Tibial nerve (tissue), 4 donors: ENCODE measurements around the gene FBN2. TPM values are rescaled to one million over a fixed set of nuclear protein-coding genes. Genes with fewer than 3 reads are reported as not detected.

Source experiments
- DNase-seq, 2 donors: peaks; one replicate each; pipeline ENCODE4 v3.0.0-alpha.2; 2019; ENCODE audit warnings: low spot score in 2 of 2
- H3K27ac ChIP-seq, 4 donors: fragments of 200-600 bp; sonication (generic) in 3 of 4; one replicate each; pipeline ENCODE4 v1.5.1; 2017 to 2019; ENCODE audit warnings: mild to moderate bottlenecking in 1 of 4
- H3K27me3 ChIP-seq, 2 donors: fragments of 200-600 bp; sonication (generic) in 1 of 2; one replicate each; pipeline versions ENCODE4 v1.5.1 to v1.6.0; 2017 to 2019
- H3K36me3 ChIP-seq, 3 donors: fragments of 200-600 bp; sonication (generic); one replicate each; pipeline ENCODE4 v1.5.1; 2018 to 2019
- H3K4me1 ChIP-seq, 4 donors: fragments of 200-600 bp; sonication (generic) in 3 of 4; one replicate each; pipeline ENCODE4 v1.5.1; 2017 to 2019
- H3K4me3 ChIP-seq, 4 donors: fragments of 200-600 bp; sonication (generic) in 3 of 4; one replicate each; pipeline ENCODE4 v1.5.1; 2017 to 2019; ENCODE audit warnings: mild to moderate bottlenecking in 1 of 4, moderate library complexity in 1 of 4
- H3K9me3 ChIP-seq, 4 donors: fragments of 200-600 bp; sonication (generic) in 3 of 4; one replicate each; pipeline ENCODE4 v1.5.1; 2017 to 2019
- CTCF ChIP-seq, 5 experiments: fragments of 200-600 bp in 3 of 5; fragments of 450-650 bp in 2 of 5; sonication (generic) in 3 of 5; IDR thresholded peaks; one replicate each; pipeline ENCODE4 v1.5.1; 2016 to 2019; ENCODE audit warnings: antibody characterized with exemption in 5 of 5, mild to moderate bottlenecking in 3 of 5, moderate library complexity in 2 of 5
- EP300 ChIP-seq, 2 donors: sonication (generic); formaldehyde crosslinking; IDR thresholded peaks; one replicate each; pipeline ENCODE4 v1.6.1; 2017; ENCODE audit warnings: antibody characterized with exemption in 2 of 2, mild to moderate bottlenecking in 1 of 2
- POLR2A ChIP-seq, 2 donors: fragments of 450-650 bp; IDR thresholded peaks; one replicate each; pipeline ENCODE4 v1.6.1; 2017; ENCODE audit warnings: antibody characterized with exemption in 2 of 2, mild to moderate bottlenecking in 2 of 2, moderate library complexity in 2 of 2
- WGBS, 2 donors: methylation state at CpG; one replicate each; pipeline ENCODE4 v1.1.5; 2018; 5-methylcytosine and 5-hydroxymethylcytosine counted together
- total RNA-seq, 4 donors: library from RNA; depleted of rRNA; stranded (reverse); fragments of >200 nt; gene quantifications; one replicate each; pipeline ENCODE4 v1.1.0, GENCODE V29; 2016

FBN2 gene
- total RNA-seq, 4 donors from 2014 or later, result 1.2 to 6.3 (median 3.6) TPM

- DNase-seq, result no peak
- H3K4me3 ChIP-seq, result no peak overlapping the region
- H3K27ac ChIP-seq, result no peak overlapping the region
- no peak for TF ChIP-seq CTCF (IDR thresholded peaks at IDR 0.05)
- TF ChIP-seq EP300 (IDR thresholded peaks at IDR 0.05), result no peak
- TF ChIP-seq POLR2A (IDR thresholded peaks at IDR 0.05), result no peak
- no peaks in the 10 kb centered on the region for H3K27me3 ChIP-seq
- no peaks in the 10 kb centered on the region for H3K36me3 ChIP-seq
- peaks cover 0 to 10% (median 0%) of the 10 kb centered on the region in 4 donors for H3K4me1 ChIP-seq
- WGBS, 2 donors, result 93 to 98% methylated on average over 2 of the region's 2 CpGs
- H3K9me3 ChIP-seq, result no peaks in the 10 kb centered on the region
These were observed 312.6 kb downstream of the FBN2 start for GRCh38 chr5:128225245-128226030.

- TF ChIP-seq POLR2A (IDR thresholded peaks at IDR 0.05), result no peak
- no peak for TF ChIP-seq CTCF (IDR thresholded peaks at IDR 0.05)
- TF ChIP-seq EP300 (IDR thresholded peaks at IDR 0.05), result no peak
- no peak overlapping the region for H3K27ac ChIP-seq
- H3K27me3 ChIP-seq, result no peaks in the 10 kb centered on the region
- H3K4me1 ChIP-seq, result peaks cover 0 to 10% (median 0%) of the 10 kb centered on the region in 4 donors
- H3K36me3 ChIP-seq, result no peaks in the 10 kb centered on the region
- DNase-seq, result no peak
- no peaks in the 10 kb centered on the region for H3K9me3 ChIP-seq
- H3K4me3 ChIP-seq, result no peak overlapping the region
- 90 to 97% methylated on average over 1 of the region's 1 CpG for WGBS, 2 donors
These were observed 313.7 kb downstream of the FBN2 start for GRCh38 chr5:128224336-128224735.

DNA sequence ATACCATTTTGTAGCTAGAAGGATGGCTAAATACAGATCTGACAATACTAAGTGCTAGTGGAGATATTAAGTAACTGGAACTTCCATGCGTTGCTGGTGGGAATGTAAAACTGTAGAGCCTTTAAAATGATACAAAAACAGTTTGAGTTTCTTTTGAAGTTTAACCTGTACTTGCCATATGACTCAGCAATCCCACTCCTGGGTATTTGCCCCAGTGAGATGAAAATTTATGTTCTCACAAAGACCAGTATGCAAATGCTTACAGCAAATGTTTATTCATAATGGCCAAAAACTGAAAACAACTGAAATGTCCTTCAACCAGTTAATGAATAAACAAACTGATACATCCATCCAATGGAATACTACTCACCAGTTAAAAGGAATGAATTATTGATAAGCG, 317.2 kb downstream of the FBN2 start:
- no peak for DNase-seq
- TF ChIP-seq POLR2A (IDR thresholded peaks at IDR 0.05) (no peak), EP300 (IDR thresholded peaks at IDR 0.05) (no peak), CTCF (IDR thresholded peaks at IDR 0.05) (no peak)
- 96 to 99% methylated on average over 2 of the region's 2 CpGs for WGBS, 2 donors
- Histone ChIP-seq H3K4me1 (no peaks in the 10 kb centered on the region), H3K27me3 (no peaks in the 10 kb centered on the region), H3K36me3 (no peaks in the 10 kb centered on the region), H3K27ac (no peak overlapping the region), H3K4me3 (no peak overlapping the region), H3K9me3 (no peaks in the 10 kb centered on the region)

- no peak overlapping the region for H3K4me3 ChIP-seq
- no peaks in the 10 kb centered on the region for H3K27me3 ChIP-seq
- no peaks in the 10 kb centered on the region for H3K9me3 ChIP-seq
- H3K36me3 ChIP-seq, result no peaks in the 10 kb centered on the region
- no peak for DNase-seq
- TF ChIP-seq POLR2A (IDR thresholded peaks at IDR 0.05), result no peak
- no peak overlapping the region for H3K27ac ChIP-seq
- WGBS, 2 donors, result 47 to 49% methylated on average over 14 to 15 of the region's 15 CpGs
- H3K4me1 ChIP-seq, result peaks cover 0 to 9% (median 3%) of the 10 kb centered on the region in 4 donors
These were observed 321.0 kb downstream of the FBN2 start for GRCh38 chr5:128216860-128217531.

DNA sequence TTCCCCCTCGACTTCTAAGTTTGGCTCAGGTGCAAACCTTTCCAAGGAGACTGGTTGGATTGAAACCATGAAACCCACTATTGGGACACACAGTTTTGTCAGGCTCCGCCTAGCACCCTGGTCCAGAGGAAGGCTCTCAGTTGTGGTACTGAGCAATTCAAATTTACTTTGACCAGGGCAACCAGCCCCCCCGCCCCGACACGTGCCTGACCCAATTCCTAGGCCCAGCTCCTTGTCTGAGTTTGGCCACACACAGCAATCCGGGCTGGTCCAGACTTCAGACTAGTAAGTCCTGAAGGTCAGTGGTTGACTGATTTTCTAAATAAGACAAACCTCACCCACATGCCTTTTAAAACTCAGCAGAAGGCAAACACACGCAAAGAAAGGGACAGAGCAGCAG, 321.8 kb downstream of the FBN2 start:
- H3K4me1 ChIP-seq, result peaks cover 0 to 12% (median 3%) of the 10 kb centered on the region in 4 donors
- WGBS, 2 donors, result 95 to 96% methylated on average over 7 of the region's 7 CpGs
- H3K4me3 ChIP-seq, result no peak overlapping the region
- no peak for TF ChIP-seq POLR2A (IDR thresholded peaks at IDR 0.05)
- no peak for TF ChIP-seq CTCF (IDR thresholded peaks at IDR 0.05)
- no peak for TF ChIP-seq EP300 (IDR thresholded peaks at IDR 0.05)
- DNase-seq, result no peak
- no peak overlapping the region for H3K27ac ChIP-seq
- no peaks in the 10 kb centered on the region for H3K36me3 ChIP-seq
- no peaks in the 10 kb centered on the region for H3K27me3 ChIP-seq
- no peaks in the 10 kb centered on the region for H3K9me3 ChIP-seq
